A204.1 (cell line): ENCODE data around the gene SYVN1.
"Not testable (repeated sequence)": the region's sequence is repeated elsewhere in the genome, so short reads cannot be mapped to it uniquely, and the experiment has no call there.

ENCODE experiments used
- FAIRE-seq: peaks from 2 replicates; lab custom pipeline; 2012; peaks lifted over from hg19 to GRCh38; lab: Jason Lieb, UNC

The SYVN1 gene

GRCh38 chr11:65134240-65134951 is at the start of gene SYVN1:
TSS of gene SYVN1 (minus strand) at chr11:65134519. CDS start at chr11:65133601, 918 bp downstream.
- FAIRE-seq = no peak

- no peak for FAIRE-seq
Measured at GRCh38 chr11:65183201-65183891, 49.0 kb upstream of the SYVN1 start.

GRCh38 chr11:65182258-65183170 is 48.2 kb upstream of the SYVN1 start:
- no peak for FAIRE-seq

- no peak for FAIRE-seq
Measured at GRCh38 chr11:65181569-65182257, 47.4 kb upstream of the SYVN1 start, which contains the start of gene CAPN1. TSS of gene CAPN1 (plus strand) at chr11:65181928. CDS start at chr11:65182702, 774 bp downstream.

DNA sequence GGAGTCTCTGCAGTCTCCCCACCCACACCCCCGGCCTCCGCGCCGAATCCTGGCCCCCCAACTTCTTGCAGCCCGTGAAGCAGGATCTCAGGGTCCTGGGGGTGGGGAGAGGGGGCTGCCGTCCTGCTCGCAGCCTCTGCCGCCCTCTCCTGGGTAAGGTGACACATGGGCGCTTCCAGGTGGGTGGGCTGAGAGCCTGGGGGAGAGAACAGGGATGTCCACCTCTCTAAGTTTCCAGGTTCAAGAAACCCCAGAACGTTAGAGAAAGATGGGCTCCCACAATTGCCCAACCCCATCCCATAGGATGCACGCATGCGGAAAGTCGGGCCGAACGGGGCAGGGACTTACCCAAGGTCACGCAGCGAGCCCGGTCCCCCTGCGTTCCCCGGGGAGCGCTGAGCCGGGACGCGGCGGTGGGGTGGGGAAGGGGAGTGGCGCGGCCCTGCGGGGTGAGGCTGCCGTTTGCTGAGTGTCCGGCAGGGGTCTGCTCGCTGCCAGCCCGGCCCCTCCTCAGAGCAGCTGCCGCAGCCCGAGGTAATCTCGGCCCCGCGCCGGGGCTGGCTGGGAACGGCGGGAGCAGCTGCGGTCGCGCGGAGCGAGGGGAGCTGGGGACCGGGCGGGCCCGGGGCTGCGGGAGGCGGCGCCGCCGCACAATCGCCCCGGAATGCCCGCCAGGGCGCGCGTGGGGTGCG is 46.7 kb upstream of the SYVN1 start:
- FAIRE-seq = no peak

- not testable (repeated sequence) for FAIRE-seq
Measured at GRCh38 chr11:65174571-65175010, 40.3 kb upstream of the SYVN1 start.

GRCh38 chr11:65172600-65172999 is 38.3 kb upstream of the SYVN1 start:
- FAIRE-seq = no peak

- FAIRE-seq = no peak
Measured at GRCh38 chr11:65170058-65170534, 35.8 kb upstream of the SYVN1 start, which contains the start of gene SPDYC. TSS of gene SPDYC (plus strand) at chr11:65170233. CDS start at chr11:65171358, 1,125 bp downstream.

- FAIRE-seq = no peak
Measured at GRCh38 chr11:65169164-65169641, 34.9 kb upstream of the SYVN1 start.

DNA sequence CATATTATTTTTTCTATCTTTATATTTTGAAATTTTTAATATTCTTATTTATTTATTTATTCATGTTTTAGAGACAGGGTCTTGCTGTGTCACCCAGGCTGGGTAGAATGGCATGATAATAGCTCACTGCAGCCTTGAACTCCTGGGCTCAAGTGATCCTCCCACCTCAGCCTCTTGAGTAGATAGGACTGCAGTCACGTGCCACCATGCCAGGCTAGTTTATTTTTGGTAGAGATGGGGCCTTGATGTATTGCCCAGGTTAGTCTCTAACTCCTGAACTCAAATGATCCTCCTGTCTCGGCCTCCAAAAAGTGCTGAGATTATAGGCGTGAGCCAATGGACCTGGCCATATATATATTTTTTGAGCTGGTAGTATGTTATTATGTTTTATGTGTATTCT is 33.3 kb upstream of the SYVN1 start:
- no peak for FAIRE-seq

- no peak for FAIRE-seq
Measured at GRCh38 chr11:65166893-65167292, 32.6 kb upstream of the SYVN1 start.

GRCh38 chr11:65165410-65166317 is 31.3 kb upstream of the SYVN1 start:
- no peak for FAIRE-seq

DNA sequence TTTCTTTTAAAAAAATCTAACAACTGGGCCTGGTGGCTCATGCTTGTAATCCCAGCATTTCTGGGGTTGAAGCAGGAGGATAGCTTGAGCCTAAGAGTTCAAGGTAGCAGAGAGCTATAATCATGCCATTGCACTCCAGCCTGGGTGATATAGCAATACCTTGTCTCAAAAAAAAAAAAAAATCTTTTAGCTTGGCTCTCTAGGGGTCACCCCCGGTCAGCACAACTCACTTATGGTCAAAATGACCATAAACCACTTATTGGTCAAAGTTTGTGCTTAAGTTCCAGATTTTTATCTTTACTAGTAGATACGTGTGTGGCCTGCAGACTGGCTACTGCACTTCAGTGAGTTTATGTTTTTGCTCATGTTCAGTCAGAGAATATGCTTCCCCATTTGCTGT is 29.4 kb upstream of the SYVN1 start:
- FAIRE-seq = no peak

GRCh38 chr11:65160643-65161042 is 26.3 kb upstream of the SYVN1 start:
- no peak for FAIRE-seq

DNA sequence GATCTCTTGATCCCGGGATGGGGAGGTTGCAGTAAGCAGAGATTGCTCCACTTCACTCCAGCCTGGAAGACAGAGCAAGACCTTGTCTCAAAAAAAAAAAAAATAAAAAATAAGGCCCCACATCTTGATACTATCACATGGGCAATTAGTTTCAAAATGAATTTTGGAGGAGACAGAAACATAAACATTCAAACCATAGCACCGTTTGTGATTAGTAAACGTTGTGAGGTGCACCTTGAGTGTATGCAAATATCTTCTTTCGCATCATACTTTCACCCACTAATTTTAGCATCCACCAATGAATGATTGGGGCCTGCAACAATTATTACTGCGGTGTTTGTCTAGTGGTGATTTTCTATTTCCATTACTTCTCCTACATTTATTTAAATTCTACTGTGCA is 24.7 kb upstream of the SYVN1 start:
- no peak for FAIRE-seq

GRCh38 chr11:65157336-65157735 is 23.0 kb upstream of the SYVN1 start:
- FAIRE-seq = no peak

- FAIRE-seq = no peak
Measured at GRCh38 chr11:65156926-65157325, 22.6 kb upstream of the SYVN1 start.

- FAIRE-seq = no peak
Measured at GRCh38 chr11:65156256-65156655, 21.9 kb upstream of the SYVN1 start.

DNA sequence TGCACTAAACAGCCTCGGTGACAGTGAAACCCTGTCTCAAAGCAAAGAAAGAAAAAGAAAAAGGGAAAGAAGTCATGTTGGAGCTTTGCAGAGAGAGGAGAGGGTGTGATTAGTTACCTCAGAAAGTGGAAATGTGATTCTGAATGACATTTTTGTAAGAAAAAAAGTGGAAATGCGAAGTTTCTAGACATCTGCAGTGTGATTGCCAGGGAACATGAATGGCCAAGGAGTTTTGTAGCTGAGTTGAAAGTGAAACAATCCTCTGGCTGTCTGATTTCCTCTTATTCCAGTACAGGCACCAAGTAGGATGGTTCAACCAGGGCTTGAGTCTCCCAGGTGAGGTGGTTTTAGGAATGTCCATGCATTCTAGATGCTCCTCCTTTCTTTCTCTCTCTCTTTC is 17.8 kb upstream of the SYVN1 start:
- FAIRE-seq = no peak

- no peak for FAIRE-seq
Measured at GRCh38 chr11:65151331-65151899, 17.1 kb upstream of the SYVN1 start.
